ENCODE results near the gene RCAN2. TPM values are rescaled to one million over a fixed set of nuclear protein-coding genes. Genes with fewer than 3 reads are reported as not detected.

The RCAN2 gene
- total and polyA plus RNA-seq, 11 donors = 86.4 to 331 (median 311) TPM

DNA sequence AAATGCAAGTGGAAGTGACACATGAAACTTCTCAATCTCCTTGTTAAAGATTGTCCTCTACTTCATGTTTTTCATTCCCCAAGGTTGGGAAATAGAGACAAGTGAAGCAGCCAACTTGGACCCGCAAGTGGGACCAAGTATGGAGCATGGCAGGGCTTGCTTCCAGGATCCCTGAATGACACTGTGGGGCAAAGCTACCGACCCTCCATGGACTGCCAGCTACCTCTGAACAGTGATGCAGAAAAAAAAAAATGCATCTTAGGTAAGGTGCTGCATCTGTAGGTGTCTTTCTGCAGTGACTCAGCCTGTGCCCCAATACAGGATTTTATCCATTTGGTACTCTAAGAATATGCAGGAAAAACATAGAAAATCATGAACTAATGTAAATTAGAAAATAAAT, 201.4 kb downstream of the RCAN2 start:
- no peaks in the 10 kb centered on the region for H3K27me3 ChIP-seq
- H3K4me3 ChIP-seq = no peak overlapping the region
- 40 to 66% (median 45%) methylated on average over 2 of the region's 2 CpGs for WGBS, 4 donors
- intact Hi-C loops (cut with DNase I) = no loop called here
- ATAC-seq = peak; percentile 12 to 61 (median 36)
- TF ChIP-seq POLR2A (IDR thresholded peaks at IDR 0.05) = no peak
- TF ChIP-seq, protein P1, sequence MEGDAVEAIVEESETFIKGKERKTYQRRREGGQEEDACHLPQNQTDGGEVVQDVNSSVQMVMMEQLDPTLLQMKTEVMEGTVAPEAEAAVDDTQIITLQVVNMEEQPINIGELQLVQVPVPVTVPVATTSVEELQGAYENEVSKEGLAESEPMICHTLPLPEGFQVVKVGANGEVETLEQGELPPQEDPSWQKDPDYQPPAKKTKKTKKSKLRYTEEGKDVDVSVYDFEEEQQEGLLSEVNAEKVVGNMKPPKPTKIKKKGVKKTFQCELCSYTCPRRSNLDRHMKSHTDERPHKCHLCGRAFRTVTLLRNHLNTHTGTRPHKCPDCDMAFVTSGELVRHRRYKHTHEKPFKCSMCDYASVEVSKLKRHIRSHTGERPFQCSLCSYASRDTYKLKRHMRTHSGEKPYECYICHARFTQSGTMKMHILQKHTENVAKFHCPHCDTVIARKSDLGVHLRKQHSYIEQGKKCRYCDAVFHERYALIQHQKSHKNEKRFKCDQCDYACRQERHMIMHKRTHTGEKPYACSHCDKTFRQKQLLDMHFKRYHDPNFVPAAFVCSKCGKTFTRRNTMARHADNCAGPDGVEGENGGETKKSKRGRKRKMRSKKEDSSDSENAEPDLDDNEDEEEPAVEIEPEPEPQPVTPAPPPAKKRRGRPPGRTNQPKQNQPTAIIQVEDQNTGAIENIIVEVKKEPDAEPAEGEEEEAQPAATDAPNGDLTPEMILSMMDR (IDR thresholded peaks at IDR 0.05) = no peak
- peak in 1 of 5 donors; percentile 28 for DNase-seq
- H3K4me1 ChIP-seq = peaks cover 0 to 71% (median 31%) of the 10 kb centered on the region in 12 donors
- H3K27ac ChIP-seq = peak overlapping the region in 6 of 12 donors; percentile 6 to 50 (median 34)
- no peaks in the 10 kb centered on the region for H3K9me3 ChIP-seq
- H3K36me3 ChIP-seq = no peaks in the 10 kb centered on the region

DNA sequence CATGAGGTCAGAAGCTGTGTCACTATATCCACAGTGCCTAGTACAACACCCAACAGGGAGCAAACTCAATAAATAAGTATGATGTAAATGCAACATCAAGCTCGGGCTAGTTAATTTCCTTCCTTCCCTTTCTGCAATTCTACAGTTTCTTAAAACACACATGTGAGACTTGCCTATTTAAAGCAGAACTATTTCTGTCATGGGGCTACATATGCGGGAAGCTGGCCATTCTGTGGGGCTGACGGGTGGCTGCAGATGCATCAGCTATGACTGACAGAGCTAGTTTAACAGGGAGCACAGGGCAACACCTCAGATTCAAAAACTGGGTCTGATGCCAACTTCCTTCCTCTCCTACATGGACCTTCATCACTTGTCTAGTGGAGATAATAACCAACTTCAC, 202.4 kb downstream of the RCAN2 start:
- no peaks in the 10 kb centered on the region for H3K9me3 ChIP-seq
- 25 to 40% (median 36%) methylated on average over 3 of the region's 3 CpGs for WGBS, 4 donors
- DNase-seq = peak in 1 of 5 donors; percentile 37
- no peaks in the 10 kb centered on the region for H3K36me3 ChIP-seq
- TF ChIP-seq POLR2A (IDR thresholded peaks at IDR 0.05) = no peak
- TF ChIP-seq, protein P1 (IDR thresholded peaks at IDR 0.05) = no peak
- H3K4me3 ChIP-seq = no peak overlapping the region
- peak in 3 of 4 donors; percentile 53 to 59 (median 57) for ATAC-seq
- H3K27ac ChIP-seq = peak overlapping the region in 5 of 12 donors; percentile 25 to 42 (median 28)
- H3K4me1 ChIP-seq = peaks cover 0 to 69% (median 31%) of the 10 kb centered on the region in 12 donors
- intact Hi-C loops (cut with DNase I) = no loop called here
- no peaks in the 10 kb centered on the region for H3K27me3 ChIP-seq

DNA sequence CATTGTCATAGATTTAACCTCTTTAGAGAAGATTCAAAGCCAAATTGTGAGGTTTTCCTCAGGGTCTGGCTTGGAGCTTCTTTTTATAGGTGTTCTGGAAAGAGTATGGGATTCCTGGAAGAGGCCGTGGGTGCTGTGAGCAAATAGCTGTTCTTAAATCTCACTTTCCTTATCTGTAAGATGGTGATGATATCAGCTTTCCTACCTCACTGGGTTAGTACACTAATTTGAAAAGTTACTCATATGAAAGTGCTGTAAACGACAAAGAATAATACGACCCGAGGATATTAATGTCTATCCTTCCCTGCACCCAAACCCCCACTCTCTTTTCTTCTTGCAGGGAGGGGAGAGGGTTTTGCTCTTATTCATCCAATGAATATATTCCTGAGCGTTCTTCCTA, 203.6 kb downstream of the RCAN2 start:
- no peaks in the 10 kb centered on the region for H3K27me3 ChIP-seq
- H3K36me3 ChIP-seq = no peaks in the 10 kb centered on the region
- TF ChIP-seq, protein P1 (IDR thresholded peaks at IDR 0.05) = no peak
- TF ChIP-seq POLR2A (IDR thresholded peaks at IDR 0.05) = no peak
- peaks cover 0 to 64% (median 27%) of the 10 kb centered on the region in 12 donors for H3K4me1 ChIP-seq
- no peak overlapping the region for H3K27ac ChIP-seq
- WGBS, 4 donors = 81 to 85% (median 83%) methylated on average over 5 of the region's 5 CpGs
- H3K4me3 ChIP-seq = no peak overlapping the region
- DNase-seq = no peak
- intact Hi-C loops (cut with DNase I) = no loop called here
- no peaks in the 10 kb centered on the region for H3K9me3 ChIP-seq
- ATAC-seq = no peak

DNA sequence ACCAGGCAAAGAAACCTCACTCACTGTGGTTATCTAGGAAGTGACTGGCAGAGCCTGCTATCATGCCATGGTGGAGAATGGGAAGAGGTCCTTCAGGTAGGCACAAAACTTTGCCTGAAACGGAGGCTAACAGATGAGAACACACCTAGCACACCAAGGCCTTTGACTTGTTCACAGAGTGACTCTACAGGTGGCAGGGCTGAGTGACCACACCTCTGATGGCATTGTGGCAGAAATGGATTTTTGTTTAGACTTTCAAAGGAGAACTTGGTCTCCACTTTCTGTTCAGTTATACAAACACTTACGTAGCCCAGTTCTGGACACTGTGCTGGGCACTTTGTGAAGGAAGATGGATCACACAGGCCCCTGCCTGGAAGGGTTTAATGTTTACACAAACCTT, 204.2 kb downstream of the RCAN2 start:
- no peaks in the 10 kb centered on the region for H3K27me3 ChIP-seq
- 93 to 95% (median 93%) methylated on average over 2 of the region's 2 CpGs for WGBS, 4 donors
- no peak for TF ChIP-seq POLR2A (IDR thresholded peaks at IDR 0.05)
- TF ChIP-seq, protein P1 (IDR thresholded peaks at IDR 0.05) = no peak
- DNase-seq = no peak
- H3K4me1 ChIP-seq = peaks cover 0 to 58% (median 27%) of the 10 kb centered on the region in 12 donors
- intact Hi-C loops (cut with DNase I) = no loop called here
- ATAC-seq = no peak
- H3K27ac ChIP-seq = no peak overlapping the region
- H3K36me3 ChIP-seq = no peaks in the 10 kb centered on the region
- no peak overlapping the region for H3K4me3 ChIP-seq
- H3K9me3 ChIP-seq = no peaks in the 10 kb centered on the region

Measured in heart left ventricle (tissue), 16 donors.